ENCODE measurements around the gene LRP2.

LRP2 gene

DNA sequence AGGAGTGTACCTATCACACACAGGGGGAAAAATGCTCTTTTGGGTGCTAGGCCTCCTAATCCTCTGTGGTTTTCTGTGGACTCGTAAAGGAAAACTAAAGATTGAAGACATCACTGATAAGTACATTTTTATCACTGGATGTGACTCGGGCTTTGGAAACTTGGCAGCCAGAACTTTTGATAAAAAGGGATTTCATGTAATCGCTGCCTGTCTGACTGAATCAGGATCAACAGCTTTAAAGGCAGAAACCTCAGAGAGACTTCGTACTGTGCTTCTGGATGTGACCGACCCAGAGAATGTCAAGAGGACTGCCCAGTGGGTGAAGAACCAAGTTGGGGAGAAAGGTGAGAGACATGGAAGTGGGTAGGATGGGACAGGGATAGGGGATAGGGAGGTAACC is 280.8 kb downstream of the LRP2 start:
- no peak for DNase-seq

DNA sequence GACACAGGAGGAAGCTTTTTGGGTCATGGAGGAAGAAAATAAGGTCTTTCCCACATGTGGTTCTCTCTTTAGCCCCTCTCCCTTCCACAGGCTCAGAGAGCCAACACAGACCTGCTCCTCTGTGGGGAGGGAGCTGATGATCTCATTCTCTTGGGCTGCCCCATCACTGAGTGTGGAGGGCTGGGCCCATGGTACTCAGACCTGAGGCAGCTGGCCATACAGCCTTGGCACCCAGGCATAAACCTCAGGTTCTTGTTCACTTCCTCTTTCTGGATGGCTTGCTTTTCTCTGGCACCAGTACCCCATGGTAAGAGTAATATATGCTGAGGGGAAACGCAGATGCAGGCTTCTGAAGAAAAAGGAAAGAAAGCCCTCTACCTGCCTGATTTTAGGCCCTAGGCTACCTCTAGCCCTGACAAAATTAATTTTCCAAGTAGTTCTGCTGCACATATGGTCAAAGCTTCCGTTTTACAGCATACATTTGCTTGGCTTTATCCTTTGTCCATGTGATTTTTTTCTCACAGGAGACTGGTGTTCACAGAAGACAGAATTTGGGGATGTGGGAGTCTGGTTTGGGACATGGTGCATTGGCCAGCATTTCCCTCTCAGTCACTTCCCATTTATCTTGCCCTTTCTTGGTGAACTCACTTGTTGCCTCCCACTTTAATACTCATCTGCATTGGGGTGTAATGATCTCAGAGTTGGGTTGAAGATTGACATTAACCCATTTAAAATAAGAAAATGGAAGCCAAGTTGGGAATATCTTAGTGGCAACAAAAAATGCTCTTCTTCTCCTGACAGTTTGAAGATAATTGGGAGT is 281.9 kb downstream of the LRP2 start:
- DNase-seq: no peak

- no peak for DNase-seq
Observed at GRCh38 chr2:169077674-169078240, 284.6 kb downstream of the LRP2 start.

Measured in SHP77 treated with DMSO at 0.1 percent for 48 hours (cell line).